Activated effector memory CD4-positive, alpha-beta T cell treated with Interleukin-2 at 50 U/mL for 16 hours (primary cell): Measurements from ENCODE around the gene RIT1.

ENCODE experiments used
- DNase-seq: peaks from one replicate; pipeline ENCODE4 v3.0.0-alpha.2; 2020

The RIT1 gene

GRCh38 chr1:155856257-155856974 lies 54.7 kb downstream of the RIT1 start:
- no peak for DNase-seq

- DNase-seq, result no peak
Observed at GRCh38 chr1:155850345-155850744, 60.8 kb downstream of the RIT1 start.

- no peak for DNase-seq
Observed at GRCh38 chr1:155847823-155848529, 63.2 kb downstream of the RIT1 start.
